ENCODE data around the gene SH3YL1. TPM values are rescaled to one million over a fixed set of nuclear protein-coding genes. Genes with fewer than 3 reads are reported as not detected.

SH3YL1 gene
- total and polyA plus RNA-seq, 2 of the 4 experiments (the other 2 are of a cell fraction), result 18.1 to 21.2 TPM

GRCh38 chr2:193141-193671, 70.6 kb downstream of the SH3YL1 start:
- ATAC-seq (ENCODE audit: low read depth), result peak; percentile 68
- H3K9ac ChIP-seq (ENCODE audit: low read depth, low read length), result no peak overlapping the region
- no peak overlapping the region for H3K4me2 ChIP-seq (ENCODE audit: low read depth, low read length)
- H3K9me3 ChIP-seq (ENCODE audit: control insufficient read depth, insufficient read depth, low read length), result peaks cover 21% of the 10 kb centered on the region
- H2AFZ ChIP-seq (replicated peaks; ENCODE audit: low read length, poor library complexity), result no peak overlapping the region
- no peak overlapping the region for H3K18ac ChIP-seq (ENCODE audit: low read depth, low read length)
- H4K20me1 ChIP-seq (ENCODE audit: insufficient read depth, low read length), result no peaks in the 10 kb centered on the region
- H2AK5ac ChIP-seq (ENCODE audit: low read depth, low read length), result no peak overlapping the region
- intact Hi-C loops (cut with micrococcal nuclease), result no loop called here
- ChIA-PET POLR2A (ENCODE audit: unreplicated experiment) (no interaction called here), CTCF (no interaction called here)
- H3K36me3 ChIP-seq (ENCODE audit: control insufficient read depth, insufficient read depth, low read length), result no peaks in the 10 kb centered on the region
- no peak overlapping the region for H2BK120ac ChIP-seq (ENCODE audit: low read depth, low read length)
- no TSS peak for BruUV-seq (replicated peaks)
- H3K27ac ChIP-seq (ENCODE audit: insufficient read depth, low read length), result no peak overlapping the region
- DNase-seq, result peak; percentile 2
- no peak overlapping the region for H2BK15ac ChIP-seq (ENCODE audit: low read depth, low read length)
- no peak overlapping the region for H4K5ac ChIP-seq (ENCODE audit: low read depth, low read length)
- no peak overlapping the region for H2AK9ac ChIP-seq (replicated peaks; ENCODE audit: low read depth, low read length, poor library complexity)
- H4K8ac ChIP-seq (ENCODE audit: low read depth in 2 of 2, low read length in 2 of 2), result no peak overlapping the region
- H3K56ac ChIP-seq (ENCODE audit: extremely low read depth, insufficient read depth, low read length), result no peak overlapping the region
- no peaks in the 10 kb centered on the region for H3K79me1 ChIP-seq (ENCODE audit: low read depth in 1 of 2, low read length in 2 of 2)
- in situ Hi-C loops (cut with MboI; ENCODE audit: low sequenced_read_pairs), result no loop called here
- no peak overlapping the region for H4K91ac ChIP-seq (ENCODE audit: insufficient read depth, low read depth, low read length)
- no peak overlapping the region for H3K14ac ChIP-seq (replicated peaks; ENCODE audit: low read depth, low read length)
- H2BK20ac ChIP-seq (ENCODE audit: low read depth, low read length), result no peak overlapping the region
- no peak overlapping the region for H3K23ac ChIP-seq (ENCODE audit: low read depth, low read length)
- H2BK5ac ChIP-seq (ENCODE audit: low read depth, low read length, poor library complexity, severe bottlenecking), result no peak overlapping the region
- no peaks in the 10 kb centered on the region for H3K27me3 ChIP-seq (ENCODE audit: control insufficient read depth, insufficient read depth, low read length)
- H3K4ac ChIP-seq (ENCODE audit: low read depth, low read length), result no peak overlapping the region
- H3K9me1 ChIP-seq (ENCODE audit: insufficient read depth, low read length), result no peaks in the 10 kb centered on the region
- dilution Hi-C loops (cut with HindIII; ENCODE audit: low sequenced_read_pairs, unreplicated experiment), result no loop called here
- WGBS, 2 experiments (ENCODE audit: extremely low coverage in 2 of 2, insufficient read length in 1 of 2), result 21% methylated on average over 10 of the region's 17 CpGs; no CpG with 5 or more reads in 1 of the 2 experiments
- no peak overlapping the region for H3K4me3 ChIP-seq (ENCODE audit: insufficient read depth, low read depth, low read length)
- TF ChIP-seq CEBPB (IDR thresholded peaks at IDR 0.05; ENCODE audit: low read depth, low read length) (no peak), NFE2L2 (IDR thresholded peaks at IDR 0.05; ENCODE audit: low read depth, low read length) (no peak), MAFK (IDR thresholded peaks at IDR 0.05; ENCODE audit: low read depth, low read length) (no peak), USF2 (IDR thresholded peaks at IDR 0.05; ENCODE audit: low read depth, low read length) (no peak), RCOR1 (IDR thresholded peaks at IDR 0.05; ENCODE audit: insufficient replicate concordance, low read length) (no peak), MXI1 (IDR thresholded peaks at IDR 0.05; ENCODE audit: borderline replicate concordance, low read depth, low read length) (no peak), CHD1 (IDR thresholded peaks at IDR 0.05; ENCODE audit: low read depth, low read length) (no peak), MAZ (IDR thresholded peaks at IDR 0.05; ENCODE audit: borderline replicate concordance, low read depth, low read length) (no peak), SMC3 (IDR thresholded peaks at IDR 0.05; ENCODE audit: low read depth, low read length) (no peak), RAD21 (IDR thresholded peaks at IDR 0.05; ENCODE audit: low read length) (no peak), RFX5 (IDR thresholded peaks at IDR 0.05; ENCODE audit: low read depth, low read length) (no peak), ELK1 (IDR thresholded peaks at IDR 0.05; ENCODE audit: borderline replicate concordance, low read depth, low read length) (no peak), CTCF (conservative IDR thresholded peaks at IDR 0.05; ENCODE audit: low read depth, low read length) (no peak), FOS (IDR thresholded peaks at IDR 0.05; ENCODE audit: low read depth, low read length) (no peak), POLR2A (IDR thresholded peaks at IDR 0.05; ENCODE audit: low read depth, low read length) (no peak), BHLHE40 (IDR thresholded peaks at IDR 0.05; ENCODE audit: low read depth, low read length) (no peak)
- no peaks in the 10 kb centered on the region for H3K4me1 ChIP-seq (ENCODE audit: control insufficient read depth, insufficient read depth, low read length)

All from IMR-90 (cell line).